SKM-1 (cell line): ENCODE data around the gene RBFOX1.

ENCODE experiments used
- DNase-seq: peaks from one replicate; lab custom pipeline; 2025; ENCODE audit not compliant: unreplicated experiment; lab: John Stamatoyannopoulos, UW

Gene RBFOX1

GRCh38 chr16:7408700-7409365 lies 76.2 kb downstream of the RBFOX1 start:
- DNase-seq = no peak

GRCh38 chr16:7419441-7419840 lies 86.8 kb downstream of the RBFOX1 start:
- DNase-seq = no peak

DNA sequence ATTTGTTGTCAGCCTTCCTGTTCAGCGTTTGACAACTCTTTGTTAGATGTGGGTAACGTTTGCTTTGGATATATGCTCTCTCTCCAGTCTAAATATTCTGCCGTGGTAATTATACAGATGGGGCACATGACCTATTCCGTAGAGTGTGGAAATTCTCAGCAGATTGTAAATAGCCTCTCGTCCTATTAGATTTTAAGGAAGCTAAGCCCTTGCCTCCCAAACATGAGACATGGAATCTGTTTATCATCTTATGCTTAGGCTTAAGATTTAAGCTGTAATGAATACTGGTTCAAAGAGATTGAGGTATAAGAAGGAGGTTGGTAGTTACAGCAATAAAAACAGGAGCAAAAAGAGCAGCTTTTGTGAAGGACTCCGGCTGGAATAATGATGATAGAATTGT lies 87.4 kb downstream of the RBFOX1 start:
- DNase-seq = no peak

GRCh38 chr16:7420843-7421242 lies 88.2 kb downstream of the RBFOX1 start:
- no peak for DNase-seq

- DNase-seq = no peak
Observed at GRCh38 chr16:7421578-7421977, 88.9 kb downstream of the RBFOX1 start.

DNA sequence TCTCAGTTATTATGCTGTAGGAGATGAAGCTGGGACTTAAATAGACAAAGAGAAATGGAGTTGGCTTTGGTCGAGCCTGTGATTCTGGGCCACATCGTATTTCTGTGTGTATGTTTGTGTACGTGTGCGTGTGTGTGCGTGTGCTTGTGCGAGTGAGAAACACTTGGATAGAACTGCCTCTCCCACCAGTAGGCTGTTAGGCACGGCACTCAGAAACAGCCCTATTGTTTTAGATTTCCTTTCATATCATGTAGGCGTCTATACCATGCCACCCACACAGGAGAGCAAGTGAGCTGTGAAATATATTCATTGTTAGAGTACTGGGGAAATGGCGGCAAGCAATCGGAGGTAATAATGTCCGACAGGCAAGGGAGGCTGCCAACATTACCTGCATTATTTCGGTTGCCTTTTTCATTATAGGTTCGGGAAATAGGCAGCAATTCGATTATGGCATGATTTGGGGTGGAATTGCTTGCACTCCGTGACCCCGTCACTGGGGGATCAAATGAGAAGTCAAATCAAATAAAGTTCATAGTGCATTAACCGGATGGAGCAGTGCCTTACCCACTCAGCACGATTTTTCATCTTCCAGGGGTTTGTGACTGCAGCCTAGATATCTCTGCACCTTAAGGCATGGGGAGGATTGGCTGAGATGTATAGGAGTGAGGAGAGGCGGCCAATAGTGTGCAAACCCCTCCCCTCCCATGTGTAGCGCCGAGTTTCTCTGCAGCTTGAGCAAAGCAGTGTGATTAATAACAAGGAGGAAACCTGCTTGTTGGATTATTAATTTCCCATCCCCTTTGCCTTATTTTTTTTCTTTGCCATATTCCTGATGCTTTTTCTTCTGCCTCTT lies 89.6 kb downstream of the RBFOX1 start:
- DNase-seq = no peak

DNA sequence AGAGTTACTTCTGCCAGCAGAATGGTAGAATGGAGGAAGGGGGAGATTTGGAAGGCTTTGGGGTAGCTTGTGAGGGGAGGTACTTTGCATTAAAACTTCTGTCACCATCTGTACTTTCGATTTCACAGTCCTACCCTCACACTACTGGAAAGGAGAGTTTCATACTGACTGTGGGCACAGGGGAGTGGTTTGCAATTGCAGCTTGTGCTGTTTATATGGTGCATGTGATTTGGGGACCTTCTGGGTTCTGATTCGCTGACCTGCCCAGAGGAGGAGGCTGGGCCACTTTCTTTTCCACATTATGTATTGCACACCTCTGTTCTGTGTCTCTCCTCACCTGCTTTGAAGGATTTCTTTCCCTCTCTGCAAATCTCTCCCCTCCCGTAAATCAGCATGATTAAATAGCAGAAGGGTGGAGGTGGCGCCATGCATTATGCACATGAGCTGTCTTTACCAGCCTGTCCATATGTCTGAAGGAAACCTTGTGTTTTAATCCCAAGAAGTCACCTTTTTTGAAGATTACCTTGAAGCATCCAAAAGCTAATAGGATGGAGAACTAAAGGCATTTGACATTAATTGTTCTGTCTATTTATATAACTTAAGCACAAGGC lies 90.9 kb downstream of the RBFOX1 start:
- DNase-seq = no peak

- DNase-seq = no peak
Observed at GRCh38 chr16:7426161-7426560, 93.5 kb downstream of the RBFOX1 start.

- DNase-seq = no peak
Observed at GRCh38 chr16:7431723-7432122, 99.1 kb downstream of the RBFOX1 start.

DNA sequence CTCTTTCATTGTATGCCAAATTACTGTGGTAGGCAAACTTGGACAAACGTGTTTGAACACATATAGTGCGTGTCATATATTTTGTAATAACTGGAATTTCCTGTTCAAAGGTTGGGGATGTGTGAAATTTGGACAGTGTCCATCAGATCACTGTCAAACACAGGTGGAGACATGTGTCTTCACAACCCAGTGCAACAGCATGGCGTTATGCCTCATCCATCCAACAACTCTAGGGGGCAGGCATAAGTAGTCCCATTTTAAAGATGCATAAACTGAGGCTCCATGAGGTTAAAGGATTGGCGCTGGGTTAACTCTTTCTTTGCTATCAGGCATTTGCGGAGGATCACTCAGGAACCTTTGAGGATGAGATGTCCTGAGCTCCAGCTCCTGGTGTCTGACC lies 103.7 kb downstream of the RBFOX1 start:
- no peak for DNase-seq

DNA sequence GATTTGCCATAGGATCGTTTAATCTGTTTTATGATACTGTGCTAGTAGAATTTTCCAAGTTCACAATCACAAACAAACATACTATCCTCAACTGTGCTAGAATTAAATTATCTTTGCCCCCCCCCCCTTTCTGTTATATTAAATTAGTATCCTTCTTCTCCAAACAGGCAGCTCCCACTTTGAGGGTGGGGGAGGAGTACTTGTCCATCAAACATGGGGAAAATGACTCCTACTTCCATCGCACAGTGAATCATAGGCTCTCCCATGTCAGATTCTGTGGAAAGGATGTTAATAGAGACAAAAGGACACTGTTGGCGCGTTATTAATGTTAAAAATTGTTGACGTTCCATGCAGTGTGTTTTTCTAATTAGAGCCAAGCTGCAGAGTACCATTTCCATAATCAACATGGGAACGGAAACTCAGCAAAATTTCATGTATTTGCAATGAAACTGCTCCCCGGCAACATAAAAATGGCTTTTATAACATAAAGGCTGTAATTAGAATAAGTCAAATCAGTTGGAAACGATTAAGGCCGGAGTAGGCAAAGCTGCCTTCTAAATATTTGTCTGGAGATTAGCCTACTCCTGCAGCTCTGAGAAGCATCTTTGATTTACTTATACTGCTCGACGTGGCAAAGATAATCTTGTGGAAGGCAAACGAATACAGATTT lies 104.6 kb downstream of the RBFOX1 start:
- no peak for DNase-seq

- DNase-seq = no peak
Observed at GRCh38 chr16:7437843-7438242, 105.2 kb downstream of the RBFOX1 start.

DNA sequence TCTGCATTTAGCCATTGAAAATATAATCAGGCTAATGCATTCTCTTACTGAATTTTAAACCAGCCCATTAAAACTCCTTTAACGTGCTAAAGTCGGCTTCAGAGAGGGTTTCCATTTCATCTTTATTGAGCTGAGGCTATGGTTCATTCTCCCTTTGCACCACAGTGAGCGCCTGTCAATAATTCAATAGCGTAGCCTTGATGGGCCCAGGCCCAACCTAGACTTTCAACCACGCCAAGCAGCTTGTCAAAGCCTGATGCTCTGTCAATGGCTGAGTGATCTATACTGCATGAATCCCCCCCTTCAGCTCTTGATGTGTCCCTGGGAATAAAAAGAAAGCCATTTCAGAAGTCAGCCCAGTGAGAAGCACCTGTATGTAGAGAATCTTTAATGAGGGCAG lies 106.0 kb downstream of the RBFOX1 start:
- no peak for DNase-seq

GRCh38 chr16:7439518-7439917 lies 106.9 kb downstream of the RBFOX1 start:
- DNase-seq = no peak

- DNase-seq = no peak
Observed at GRCh38 chr16:7440886-7441400, 108.3 kb downstream of the RBFOX1 start.

DNA sequence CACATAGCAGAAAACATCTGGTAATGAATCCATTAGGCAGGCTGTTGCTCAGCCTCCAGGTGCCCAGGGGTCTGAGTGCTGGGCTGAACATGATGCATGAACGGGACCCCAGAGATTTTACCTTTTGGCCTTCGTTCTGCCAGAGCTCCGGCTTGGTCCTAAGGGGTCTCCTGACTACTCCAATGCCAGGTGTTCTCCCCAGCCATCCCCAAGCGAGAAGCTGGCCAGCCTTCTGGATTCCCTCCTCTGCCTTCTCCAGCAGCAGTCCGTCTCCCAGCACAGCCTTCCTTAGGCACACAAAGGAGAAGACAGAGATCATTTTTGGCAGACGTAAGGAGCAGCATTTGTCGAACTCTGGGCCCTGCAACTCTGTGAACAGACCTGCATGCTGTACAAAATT lies 109.4 kb downstream of the RBFOX1 start:
- no peak for DNase-seq

- DNase-seq = no peak
Observed at GRCh38 chr16:7443142-7443541, 110.5 kb downstream of the RBFOX1 start.

GRCh38 chr16:7443648-7444365 lies 111.2 kb downstream of the RBFOX1 start:
- DNase-seq = no peak

GRCh38 chr16:7449306-7449705 lies 116.7 kb downstream of the RBFOX1 start:
- DNase-seq = no peak

- DNase-seq = no peak
Observed at GRCh38 chr16:7449808-7450207, 117.2 kb downstream of the RBFOX1 start.

- DNase-seq = no peak
Observed at GRCh38 chr16:7450440-7450839, 117.8 kb downstream of the RBFOX1 start.
